Activated CD8-positive, alpha-beta T cell treated with anti-CD3 and anti-CD28 coated beads, Interleukin-2, amount 10 ng/mL, durations not matched to agents 7 days and 5 days (primary cell): Measurements from ENCODE around the gene ADM5. TPM values are rescaled to one million over a fixed set of nuclear protein-coding genes. Genes with fewer than 3 reads are reported as not detected.

Experiments used
- ATAC-seq: fragments of 150-1000 bp; cut with Tn5 transposase; one replicate; pipeline ENCODE4 v1.10.0; 2021; ENCODE audit warnings: moderate library complexity
- CTCF ChIA-PET: fragments of 350-600 bp; sonication (Branson Sonifier 250); formaldehyde crosslinking; loops from one replicate; lab custom pipeline; 2021; ENCODE audit warnings: antibody characterized with exemption; lab: Charles Lee
- POLR2A ChIA-PET: fragments of 350-600 bp; sonication (Branson Sonifier 250); formaldehyde crosslinking; loops from one replicate; lab custom pipeline; 2021; ENCODE audit warnings: antibody characterized with exemption; lab: Charles Lee
- DNase-seq: peaks from one replicate; pipeline ENCODE4 v3.0.0-alpha.2; 2020
- H3K27ac Mint-ChIP-seq: one replicate; pipeline ENCODE4 v1.8.0; 2021; ENCODE audit warnings: mild to moderate bottlenecking, mixed read lengths
- H3K27me3 Mint-ChIP-seq: one replicate; pipeline ENCODE4 v1.8.0; 2021; ENCODE audit warnings: low read depth, mixed read lengths
- H3K36me3 Mint-ChIP-seq: one replicate; pipeline ENCODE4 v1.8.0; 2021; ENCODE audit warnings: low read depth, mixed read lengths
- H3K4me1 Mint-ChIP-seq: one replicate; pipeline ENCODE4 v1.8.0; 2021; ENCODE audit warnings: low read depth, mixed read lengths
- H3K4me3 Mint-ChIP-seq: one replicate; pipeline ENCODE4 v1.8.0; 2021; ENCODE audit warnings: mild to moderate bottlenecking, mixed read lengths
- H3K9me3 Mint-ChIP-seq: one replicate; pipeline ENCODE4 v1.8.0; 2022; ENCODE audit warnings: mixed read lengths; ENCODE audit not compliant: insufficient read depth
- total RNA-seq, 2 experiments: library from RNA; stranded (reverse); gene quantifications; one replicate each; pipeline ENCODE4 v1.2.3, GENCODE V29; 2021

Gene ADM5
- total RNA-seq, 2 experiments from 2014 or later: 4.4 to 4.5 TPM

GRCh38 chr19:49676136-49676783 is 13.1 kb upstream of the ADM5 start:
- POLR2A ChIA-PET: interaction anchor here (0.6 to 4.4 kb wide), 10 partner anchors 12 to 343 kb away, joined by 3 to 24 read pairs (median 6); partner anchors contain the start of genes BCL2L12, IRF3, NOSIP and PRR12

GRCh38 chr19:49676784-49677230 is 12.6 kb upstream of the ADM5 start:
- ChIA-PET CTCF (interaction anchor here (0.5 to 4.9 kb wide), 19 partner anchors 9 to 240 kb away, joined by 3 to 45 read pairs (median 5); partner anchors contain the start of genes BCL2L12, IRF3, NOSIP and PRR12), POLR2A (interaction anchor here (0.7 to 4.4 kb wide), 8 partner anchors 12 to 343 kb away, joined by 3 to 24 read pairs (median 8); partner anchors contain the start of genes BCL2L12, IRF3, NOSIP and PRR12)
- Mint-ChIP-seq H3K27me3 (no peaks in the 10 kb centered on the region), H3K9me3 (no peaks in the 10 kb centered on the region), H3K36me3 (peaks cover 17% of the 10 kb centered on the region), H3K27ac (peak overlapping the region; percentile 100), H3K4me1 (peaks cover 39% of the 10 kb centered on the region), H3K4me3 (peak overlapping the region; percentile 97)
- ATAC-seq (peak; percentile 79), DNase-seq (peak; percentile 99)

More at GRCh38 chr19:49676136-49676783, 13.1 kb upstream of the ADM5 start:
- DNase-seq (peak; percentile 81), ATAC-seq (no peak)
- Mint-ChIP-seq H3K27me3 (no peaks in the 10 kb centered on the region), H3K36me3 (peaks cover 15% of the 10 kb centered on the region), H3K4me1 (peaks cover 39% of the 10 kb centered on the region), H3K27ac (peak overlapping the region; percentile 100), H3K4me3 (peak overlapping the region; percentile 97), H3K9me3 (no peaks in the 10 kb centered on the region)
- CTCF ChIA-PET: interaction anchor here (0.6 to 4.9 kb wide), 20 partner anchors 9 to 1465 kb away, joined by 3 to 45 read pairs (median 5); partner anchors contain the start of genes BCL2L12, IRF3, NOSIP and PRR12

DNA sequence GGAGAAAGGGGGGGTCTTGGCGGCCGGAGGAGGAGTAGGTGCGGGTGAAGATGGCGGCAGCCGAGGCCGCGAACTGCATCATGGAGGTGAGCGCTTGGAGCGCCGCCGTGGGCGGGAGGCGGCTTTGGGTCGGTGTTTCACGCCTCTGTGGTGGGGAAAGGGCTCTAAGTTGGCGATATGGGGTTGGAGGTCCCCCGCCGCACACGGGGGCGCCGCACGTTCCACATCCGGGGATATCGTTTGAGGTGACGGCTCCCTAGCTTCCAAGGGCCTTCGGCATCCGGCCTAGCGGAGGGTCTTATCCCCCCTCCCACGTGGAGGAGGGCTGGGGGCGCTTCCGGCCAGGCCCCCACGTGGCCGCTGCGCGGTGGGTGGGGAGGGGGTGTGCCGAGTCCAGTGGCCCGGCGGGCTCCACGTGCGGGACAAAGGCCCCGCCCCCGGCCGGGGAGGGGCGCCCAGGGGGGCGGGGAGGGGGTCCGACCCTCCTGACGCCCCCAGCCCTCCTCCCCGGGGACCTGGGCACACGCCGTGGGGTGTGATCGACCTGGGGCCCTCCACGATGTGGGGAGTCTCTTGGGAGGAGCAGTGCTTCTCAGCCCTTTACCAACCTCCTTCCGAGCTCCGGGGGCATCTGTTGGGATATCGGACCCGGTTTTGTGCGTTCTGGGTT is 12.0 kb upstream of the ADM5 start, which contains the start of gene PRMT1:
Gene PRMT1 (plus strand): TSS at position 41 of the 670 bp plus-strand sequence. CDS start 10 bp downstream, at position 51.
- CTCF ChIA-PET: interaction anchor here (0.5 to 4.9 kb wide), 18 partner anchors 12 to 239 kb away, joined by 3 to 45 read pairs (median 4); partner anchors contain the start of genes BCL2L12, IRF3, NOSIP and PIH1D1
- H3K27ac Mint-ChIP-seq: peak within 1 kb of the TSS; percentile 100
- H3K4me3 Mint-ChIP-seq: peak within 1 kb of the TSS; percentile 97
- peaks cover 20% of the 10 kb centered on the region for H3K36me3 Mint-ChIP-seq
- H3K27me3 Mint-ChIP-seq: no peaks in the 10 kb centered on the region
- no peaks in the 10 kb centered on the region for H3K9me3 Mint-ChIP-seq
- peak; percentile 8 for ATAC-seq
- POLR2A ChIA-PET: interaction anchor here (0.6 to 4.4 kb wide), 8 partner anchors 13 to 200 kb away, joined by 3 to 24 read pairs (median 8); partner anchors contain the start of genes AKT1S1, BCL2L12, IRF3 and NOSIP
- peaks cover 37% of the 10 kb centered on the region for H3K4me1 Mint-ChIP-seq
- DNase-seq: no peak

DNA sequence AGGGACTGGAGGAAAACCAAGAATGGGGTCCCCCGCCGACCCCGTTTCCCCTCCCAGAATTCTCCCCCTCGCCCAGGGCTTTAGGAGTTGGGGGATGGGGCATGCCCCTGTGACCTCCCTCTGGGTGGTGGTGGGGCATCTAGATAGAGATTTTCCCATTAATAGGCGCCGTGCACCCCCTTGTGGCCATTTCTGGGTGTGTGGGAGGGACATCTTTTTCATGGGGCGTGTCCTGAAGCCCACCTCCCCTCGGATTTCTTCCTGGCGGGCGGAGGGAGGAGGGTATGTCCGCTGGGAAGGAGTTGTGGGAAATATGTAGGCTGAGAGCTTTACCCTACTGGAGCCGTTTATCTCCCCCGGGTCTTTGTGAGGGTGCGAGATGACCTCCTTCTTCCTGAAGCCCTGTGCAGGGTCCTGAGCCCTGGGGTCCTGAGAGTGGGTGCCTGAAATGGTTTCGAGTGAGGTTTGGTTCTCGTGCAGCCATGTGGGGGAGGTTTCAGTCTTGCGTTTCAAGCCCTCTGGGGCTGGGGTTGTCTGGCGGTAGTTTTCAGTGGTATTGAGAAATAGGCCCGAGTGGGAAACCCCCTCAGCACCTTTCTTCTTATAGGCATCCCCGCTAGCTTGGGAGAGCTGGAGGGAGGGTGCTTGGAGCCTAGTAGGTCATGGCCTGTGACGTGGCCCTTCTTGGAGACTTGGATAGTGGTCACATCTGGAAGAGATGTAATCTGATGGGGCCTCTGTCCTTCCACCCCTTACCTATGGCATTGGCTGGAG is 11.3 kb upstream of the ADM5 start:
- ChIA-PET POLR2A (interaction anchor here (0.6 to 4.4 kb wide), 7 partner anchors 14 to 199 kb away, joined by 3 to 24 read pairs (median 4); partner anchors contain the start of genes AKT1S1, BCL2L12, IRF3 and PRR12), CTCF (interaction anchor here (0.7 to 4.9 kb wide), 24 partner anchors 10 to 227 kb away, joined by 3 to 45 read pairs (median 4); partner anchors contain the start of genes BCL2L12, IRF3, NOSIP and PIH1D1)
- H3K4me3 Mint-ChIP-seq: peak overlapping the region; percentile 85
- H3K27ac Mint-ChIP-seq: peak overlapping the region; percentile 87
- no peaks in the 10 kb centered on the region for H3K9me3 Mint-ChIP-seq
- H3K4me1 Mint-ChIP-seq: peaks cover 38% of the 10 kb centered on the region
- peaks cover 21% of the 10 kb centered on the region for H3K36me3 Mint-ChIP-seq
- ATAC-seq (peak; percentile 14), DNase-seq (peak; percentile 87)
- no peaks in the 10 kb centered on the region for H3K27me3 Mint-ChIP-seq

GRCh38 chr19:49678985-49679770 is 10.2 kb upstream of the ADM5 start:
- Mint-ChIP-seq H3K4me1 (peaks cover 38% of the 10 kb centered on the region), H3K9me3 (no peaks in the 10 kb centered on the region), H3K27ac (no peak overlapping the region), H3K4me3 (peak overlapping the region; percentile 85), H3K36me3 (peaks cover 25% of the 10 kb centered on the region), H3K27me3 (no peaks in the 10 kb centered on the region)
- DNase-seq (no peak), ATAC-seq (no peak)
- CTCF ChIA-PET: interaction anchor here (0.7 to 4.9 kb wide), 19 partner anchors 9 to 228 kb away, joined by 3 to 45 read pairs (median 4); partner anchors contain the start of genes BCL2L12, IRF3, NOSIP and PIH1D1
- POLR2A ChIA-PET: interaction anchor here (0.8 to 4.4 kb wide), 4 partner anchors 15 to 98 kb away, joined by 3 to 24 read pairs (median 3); partner anchors contain the start of genes BCL2L12, IRF3 and NOSIP

- Mint-ChIP-seq H3K4me3 (no peak overlapping the region), H3K4me1 (peaks cover 38% of the 10 kb centered on the region), H3K9me3 (no peaks in the 10 kb centered on the region), H3K27me3 (no peaks in the 10 kb centered on the region), H3K27ac (peak overlapping the region; percentile 34), H3K36me3 (peaks cover 29% of the 10 kb centered on the region)
- ChIA-PET POLR2A (interaction anchor here (0.6 to 1.1 kb wide), 2 partner anchors 13 to 99 kb away, joined by 3 read pairs; partner anchors contain the start of gene NOSIP), CTCF (interaction anchor here (0.6 to 4.9 kb wide), 10 partner anchors 8 to 204 kb away, joined by 3 to 45 read pairs (median 6); partner anchors contain the start of genes BCL2L12, IRF3, NOSIP and PRRG2)
- ATAC-seq (no peak), DNase-seq (no peak)
These were observed 9.5 kb upstream of the ADM5 start for GRCh38 chr19:49679771-49680413.

DNA sequence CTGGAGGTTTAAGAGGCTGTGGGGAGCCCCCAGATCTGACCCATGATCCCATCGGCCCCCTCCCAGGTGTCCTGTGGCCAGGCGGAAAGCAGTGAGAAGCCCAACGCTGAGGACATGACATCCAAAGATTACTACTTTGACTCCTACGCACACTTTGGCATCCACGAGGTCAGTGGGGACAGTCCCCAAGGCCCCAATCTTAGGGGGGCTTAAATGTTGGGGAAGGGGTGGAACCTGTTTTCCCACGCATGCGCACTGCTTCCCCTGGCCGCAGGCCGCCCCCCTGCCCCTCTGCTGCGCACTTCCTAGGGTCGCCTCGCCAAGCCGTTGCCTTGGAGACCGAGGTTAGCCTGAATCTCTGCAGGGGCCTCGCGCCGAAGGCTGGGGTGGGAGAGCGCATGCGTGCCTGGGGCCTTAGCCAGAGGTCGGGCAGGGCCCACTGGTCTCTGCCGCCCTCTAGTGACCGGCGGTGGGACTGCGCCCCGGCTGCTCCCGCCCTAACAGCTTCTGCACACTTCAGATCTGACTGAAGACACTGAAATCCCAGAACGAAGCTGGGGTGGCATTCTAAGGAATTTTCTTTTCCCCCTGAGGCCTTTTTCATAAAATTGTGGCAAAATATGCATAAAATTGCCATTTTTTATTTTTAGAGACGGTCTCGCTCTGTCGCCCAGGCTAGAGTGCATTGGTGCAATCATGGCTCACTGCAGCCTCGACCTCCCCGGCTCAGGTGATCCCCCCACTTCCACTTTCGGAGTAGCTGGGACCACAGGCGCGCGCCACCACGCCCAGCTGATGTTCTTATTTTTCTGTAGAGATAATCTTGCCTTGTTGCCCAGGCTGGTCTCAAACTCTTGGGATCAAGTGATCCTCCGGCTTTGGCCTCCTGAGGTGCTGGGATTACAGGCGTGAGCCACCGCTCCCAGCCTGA is 8.7 kb upstream of the ADM5 start:
- CTCF ChIA-PET: interaction anchor here (0.6 to 1.5 kb wide), 28 partner anchors 8 to 207 kb away, joined by 3 to 7 read pairs (median 4); partner anchors contain the start of genes AP2A1, BCL2L12, CPT1C and IRF3
- peak overlapping the region; percentile 34 for H3K27ac Mint-ChIP-seq
- H3K4me3 Mint-ChIP-seq: no peak overlapping the region
- DNase-seq: peak; percentile 95
- H3K4me1 Mint-ChIP-seq: peaks cover 38% of the 10 kb centered on the region
- POLR2A ChIA-PET: interaction anchor here (0.6 kb wide), 1 partner anchor 14 kb away, joined by 3 read pairs; no protein-coding TSS in a partner anchor
- peak; percentile 8 for ATAC-seq
- H3K9me3 Mint-ChIP-seq: no peaks in the 10 kb centered on the region
- peaks cover 33% of the 10 kb centered on the region for H3K36me3 Mint-ChIP-seq
- no peaks in the 10 kb centered on the region for H3K27me3 Mint-ChIP-seq

- Mint-ChIP-seq H3K4me3 (no peak overlapping the region), H3K9me3 (no peaks in the 10 kb centered on the region), H3K27me3 (no peaks in the 10 kb centered on the region), H3K36me3 (peaks cover 34% of the 10 kb centered on the region), H3K27ac (no peak overlapping the region), H3K4me1 (peaks cover 33% of the 10 kb centered on the region)
- DNase-seq (no peak), ATAC-seq (no peak)
- POLR2A ChIA-PET: no interaction called here
- CTCF ChIA-PET: interaction anchor here (1.1 to 1.3 kb wide), 3 partner anchors 9 to 110 kb away, joined by 3 to 7 read pairs (median 3); partner anchors contain the start of gene CPT1C
These were observed 7.6 kb upstream of the ADM5 start for GRCh38 chr19:49681830-49682229.

GRCh38 chr19:49682274-49682673 is 7.1 kb upstream of the ADM5 start:
- ATAC-seq (no peak), DNase-seq (no peak)
- H3K9me3 Mint-ChIP-seq: no peaks in the 10 kb centered on the region
- H3K4me1 Mint-ChIP-seq: peaks cover 37% of the 10 kb centered on the region
- no peak overlapping the region for H3K4me3 Mint-ChIP-seq
- peaks cover 35% of the 10 kb centered on the region for H3K36me3 Mint-ChIP-seq
- H3K27me3 Mint-ChIP-seq: no peaks in the 10 kb centered on the region
- POLR2A ChIA-PET: no interaction called here
- no peak overlapping the region for H3K27ac Mint-ChIP-seq
- CTCF ChIA-PET: no interaction called here
